ENCODE measurements around the gene SERF2. TPM values are rescaled to one million over a fixed set of nuclear protein-coding genes. Genes with fewer than 3 reads are reported as not detected.
A peak's percentile ranks its signal among the peaks of the same experiment; 100 is the strongest.

SERF2 gene
- total and polyA plus RNA-seq, 2 of the 13 experiments (the other 11 are each of a cell fraction or from before 2014, with no cell fraction given) = 811 to 1,257 TPM

- TF ChIP-seq NKX3-1 (CRISPR knock-in tag; IDR thresholded peaks at IDR 0.05) = peak; percentile 51; the same call in 1 of the 2 replicates
- TF ChIP-seq TAF1 (CRISPR knock-in tag; IDR thresholded peaks at IDR 0.05) = peak; percentile 84
- peak; percentile 82; the same call in 1 of the 2 replicates for TF ChIP-seq SAFB2 (CRISPR knock-in tag; IDR thresholded peaks at IDR 0.05; ENCODE audit: borderline replicate concordance, low read depth)
- TF ChIP-seq ZBTB42 (CRISPR knock-in tag; IDR thresholded peaks at IDR 0.05) = peak; percentile 69; the same call in 1 of the 2 replicates
- TF ChIP-seq ZKSCAN1 (IDR thresholded peaks at IDR 0.05; ENCODE audit: low read length) = no peak
- 0 out of 2 replicates have a peak, but pooled peaks have one; percentile 58 for TF ChIP-seq JUN (CRISPR knock-in tag; IDR thresholded peaks at IDR 0.05)
- TF ChIP-seq RBFOX2 (IDR thresholded peaks at IDR 0.05; ENCODE audit: low read depth, low read length) = peak; percentile 50; the same call in 1 of the 2 replicates
- no peak for TF ChIP-seq PAF1 (CRISPR knock-in tag; IDR thresholded peaks at IDR 0.05)
- TF ChIP-seq ZBTB1 (CRISPR knock-in tag; IDR thresholded peaks at IDR 0.05; ENCODE audit: borderline replicate concordance) = no peak
- TF ChIP-seq PREB (CRISPR knock-in tag; IDR thresholded peaks at IDR 0.05) = no peak
- TF ChIP-seq TBL1XR1 (IDR thresholded peaks at IDR 0.05; ENCODE audit: borderline replicate concordance, low read length, partially characterized antibody) = no peak
- peak; percentile 64 for TF ChIP-seq NCOA2 (CRISPR knock-in tag; IDR thresholded peaks at IDR 0.05)
- TF ChIP-seq SMAD9 (CRISPR knock-in tag; IDR thresholded peaks at IDR 0.05) = no peak
- no peak for TF ChIP-seq ZNF530 (CRISPR knock-in tag; IDR thresholded peaks at IDR 0.05; ENCODE audit: low read depth)
- TF ChIP-seq YY1 (IDR thresholded peaks at IDR 0.05; ENCODE audit: insufficient read depth, insufficient replicate concordance, low read depth, low read length) = peak; percentile 25
- TF ChIP-seq HOXD1 (CRISPR knock-in tag; IDR thresholded peaks at IDR 0.05) = 0 out of 2 replicates have a peak, but pooled peaks have one; percentile 44
- no peak for TF ChIP-seq HNF4A (CRISPR knock-in tag; IDR thresholded peaks at IDR 0.05)
- TF ChIP-seq TEF (CRISPR knock-in tag; IDR thresholded peaks at IDR 0.05) = no peak
- TF ChIP-seq, protein P1, sequence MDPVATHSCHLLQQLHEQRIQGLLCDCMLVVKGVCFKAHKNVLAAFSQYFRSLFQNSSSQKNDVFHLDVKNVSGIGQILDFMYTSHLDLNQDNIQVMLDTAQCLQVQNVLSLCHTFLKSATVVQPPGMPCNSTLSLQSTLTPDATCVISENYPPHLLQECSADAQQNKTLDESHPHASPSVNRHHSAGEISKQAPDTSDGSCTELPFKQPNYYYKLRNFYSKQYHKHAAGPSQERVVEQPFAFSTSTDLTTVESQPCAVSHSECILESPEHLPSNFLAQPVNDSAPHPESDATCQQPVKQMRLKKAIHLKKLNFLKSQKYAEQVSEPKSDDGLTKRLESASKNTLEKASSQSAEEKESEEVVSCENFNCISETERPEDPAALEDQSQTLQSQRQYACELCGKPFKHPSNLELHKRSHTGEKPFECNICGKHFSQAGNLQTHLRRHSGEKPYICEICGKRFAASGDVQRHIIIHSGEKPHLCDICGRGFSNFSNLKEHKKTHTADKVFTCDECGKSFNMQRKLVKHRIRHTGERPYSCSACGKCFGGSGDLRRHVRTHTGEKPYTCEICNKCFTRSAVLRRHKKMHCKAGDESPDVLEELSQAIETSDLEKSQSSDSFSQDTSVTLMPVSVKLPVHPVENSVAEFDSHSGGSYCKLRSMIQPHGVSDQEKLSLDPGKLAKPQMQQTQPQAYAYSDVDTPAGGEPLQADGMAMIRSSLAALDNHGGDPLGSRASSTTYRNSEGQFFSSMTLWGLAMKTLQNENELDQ (CRISPR knock-in tag; IDR thresholded peaks at IDR 0.05; ENCODE audit: borderline replicate concordance) = no peak
- TF ChIP-seq, protein P2, sequence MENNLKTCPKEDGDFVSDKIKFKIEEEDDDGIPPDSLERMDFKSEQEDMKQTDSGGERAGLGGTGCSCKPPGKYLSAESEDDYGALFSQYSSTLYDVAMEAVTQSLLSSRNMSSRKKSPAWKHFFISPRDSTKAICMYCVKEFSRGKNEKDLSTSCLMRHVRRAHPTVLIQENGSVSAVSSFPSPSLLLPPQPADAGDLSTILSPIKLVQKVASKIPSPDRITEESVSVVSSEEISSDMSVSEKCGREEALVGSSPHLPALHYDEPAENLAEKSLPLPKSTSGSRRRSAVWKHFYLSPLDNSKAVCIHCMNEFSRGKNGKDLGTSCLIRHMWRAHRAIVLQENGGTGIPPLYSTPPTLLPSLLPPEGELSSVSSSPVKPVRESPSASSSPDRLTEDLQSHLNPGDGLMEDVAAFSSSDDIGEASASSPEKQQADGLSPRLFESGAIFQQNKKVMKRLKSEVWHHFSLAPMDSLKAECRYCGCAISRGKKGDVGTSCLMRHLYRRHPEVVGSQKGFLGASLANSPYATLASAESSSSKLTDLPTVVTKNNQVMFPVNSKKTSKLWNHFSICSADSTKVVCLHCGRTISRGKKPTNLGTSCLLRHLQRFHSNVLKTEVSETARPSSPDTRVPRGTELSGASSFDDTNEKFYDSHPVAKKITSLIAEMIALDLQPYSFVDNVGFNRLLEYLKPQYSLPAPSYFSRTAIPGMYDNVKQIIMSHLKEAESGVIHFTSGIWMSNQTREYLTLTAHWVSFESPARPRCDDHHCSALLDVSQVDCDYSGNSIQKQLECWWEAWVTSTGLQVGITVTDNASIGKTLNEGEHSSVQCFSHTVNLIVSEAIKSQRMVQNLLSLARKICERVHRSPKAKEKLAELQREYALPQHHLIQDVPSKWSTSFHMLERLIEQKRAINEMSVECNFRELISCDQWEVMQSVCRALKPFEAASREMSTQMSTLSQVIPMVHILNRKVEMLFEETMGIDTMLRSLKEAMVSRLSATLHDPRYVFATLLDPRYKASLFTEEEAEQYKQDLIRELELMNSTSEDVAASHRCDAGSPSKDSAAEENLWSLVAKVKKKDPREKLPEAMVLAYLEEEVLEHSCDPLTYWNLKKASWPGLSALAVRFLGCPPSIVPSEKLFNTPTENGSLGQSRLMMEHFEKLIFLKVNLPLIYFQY (CRISPR knock-in tag; IDR thresholded peaks at IDR 0.05; ENCODE audit: borderline replicate concordance) = peak; percentile 20; the same call in 1 of the 2 replicates
- no peak for TF ChIP-seq ZNF282 (IDR thresholded peaks at IDR 0.05; ENCODE audit: partially characterized antibody)
- TF ChIP-seq TBX2 (CRISPR knock-in tag; IDR thresholded peaks at IDR 0.05; ENCODE audit: borderline replicate concordance) = peak; percentile 53; the same call in 1 of the 2 replicates
Observed at GRCh38 chr15:43824302-43825246, 32.5 kb downstream of the SERF2 start, which contains the start of gene MFAP1 (continued).

Measured in HepG2 (cell line).